Mucosa of descending colon (tissue), 3 donors: ENCODE data around the gene DNAAF1. TPM values are rescaled to one million over a fixed set of nuclear protein-coding genes. Genes with fewer than 3 reads are reported as not detected.

Experiments used
- ATAC-seq: fragments of 200-7000 bp; cut with Tn5 transposase; one replicate; pipeline ENCODE4 v1.9.1; 2020; ENCODE audit warnings: mild to moderate bottlenecking, moderate library complexity
- DNase-seq, 3 donors: peaks; one replicate each; pipeline ENCODE4 v3.0.0-alpha.2; 2020
- H3K36me3 ChIP-seq: fragments of 200-600 bp; one replicate; pipeline ENCODE4 v1.8.0; 2021; ENCODE audit warnings: low read depth, mild to moderate bottlenecking
- H3K4me1 ChIP-seq: fragments of 200-600 bp; one replicate; pipeline ENCODE4 v1.8.0; 2021; ENCODE audit warnings: low read depth, mild to moderate bottlenecking
- H3K4me3 ChIP-seq: fragments of 200-600 bp; one replicate; pipeline ENCODE4 v1.8.0; 2021; ENCODE audit warnings: mild to moderate bottlenecking
- H3K9me3 ChIP-seq: fragments of 200-600 bp; one replicate; pipeline ENCODE4 v1.8.0; 2021; ENCODE audit warnings: mild to moderate bottlenecking
- intact Hi-C, 2 donors: fragments of 100-400 bp; cut with DNase I in 1 of 2; cut with micrococcal nuclease in 1 of 2; formaldehyde crosslinking; loops; one replicate each; pipeline versions ENCODE4 v1.11.0 to v1.11.1; 2022; cut with DNase I, micrococcal nuclease
- total RNA-seq, 3 donors: library from RNA; stranded (reverse); fragmentation: NEBNext Ultra II Directional in 2 of 3; extraction: Animal tissue kit (Norgen Biotek cat#: 25700) in 2 of 3; gene quantifications; one replicate each; pipeline versions ENCODE4 v1.2.1 to v1.2.4, GENCODE V29; 2021 to 2023
- TF ChIP-seq, protein P1 (sequence below): fragments of 200-600 bp; IDR thresholded peaks from one replicate; pipeline ENCODE4 v1.8.0; 2022; ENCODE audit warnings: antibody characterized with exemption, mild to moderate bottlenecking
- donor health status: DM: no; HTN: no; CAD: no; lungs with moderate emphysema.
- donor health status: DM: no; HTN: no; CAD: no.
- donor health status: DM: no; HTN: yes; CAD: no.

DNAAF1 gene
- total RNA-seq, 3 donors from 2014 or later = 0.95 TPM; not detected in 2

DNA sequence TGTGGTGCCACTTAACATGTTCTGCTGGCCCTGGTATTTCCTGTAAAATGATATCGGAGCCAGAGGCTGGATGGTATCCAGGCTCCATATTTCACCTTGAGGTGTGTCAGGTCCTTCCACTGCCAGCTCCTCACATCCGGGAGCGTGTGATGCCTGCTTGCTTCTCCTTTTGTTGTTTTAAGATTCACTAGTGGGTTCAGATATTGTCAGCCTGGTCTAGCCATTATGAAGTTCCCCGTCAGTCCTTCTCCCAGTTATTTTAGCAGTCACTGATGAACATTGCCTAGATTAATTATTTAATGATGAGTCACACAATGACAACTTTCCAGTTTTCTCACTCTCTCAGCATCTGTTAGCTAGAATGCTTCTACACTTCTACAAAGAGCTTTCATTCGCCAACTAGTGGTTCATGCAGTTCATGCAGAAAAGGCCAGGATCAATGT lies 11.3 kb downstream of the DNAAF1 start:
- ATAC-seq (no peak), DNase-seq (no peak)
- TF ChIP-seq, protein P1, sequence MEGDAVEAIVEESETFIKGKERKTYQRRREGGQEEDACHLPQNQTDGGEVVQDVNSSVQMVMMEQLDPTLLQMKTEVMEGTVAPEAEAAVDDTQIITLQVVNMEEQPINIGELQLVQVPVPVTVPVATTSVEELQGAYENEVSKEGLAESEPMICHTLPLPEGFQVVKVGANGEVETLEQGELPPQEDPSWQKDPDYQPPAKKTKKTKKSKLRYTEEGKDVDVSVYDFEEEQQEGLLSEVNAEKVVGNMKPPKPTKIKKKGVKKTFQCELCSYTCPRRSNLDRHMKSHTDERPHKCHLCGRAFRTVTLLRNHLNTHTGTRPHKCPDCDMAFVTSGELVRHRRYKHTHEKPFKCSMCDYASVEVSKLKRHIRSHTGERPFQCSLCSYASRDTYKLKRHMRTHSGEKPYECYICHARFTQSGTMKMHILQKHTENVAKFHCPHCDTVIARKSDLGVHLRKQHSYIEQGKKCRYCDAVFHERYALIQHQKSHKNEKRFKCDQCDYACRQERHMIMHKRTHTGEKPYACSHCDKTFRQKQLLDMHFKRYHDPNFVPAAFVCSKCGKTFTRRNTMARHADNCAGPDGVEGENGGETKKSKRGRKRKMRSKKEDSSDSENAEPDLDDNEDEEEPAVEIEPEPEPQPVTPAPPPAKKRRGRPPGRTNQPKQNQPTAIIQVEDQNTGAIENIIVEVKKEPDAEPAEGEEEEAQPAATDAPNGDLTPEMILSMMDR = no peak

DNA sequence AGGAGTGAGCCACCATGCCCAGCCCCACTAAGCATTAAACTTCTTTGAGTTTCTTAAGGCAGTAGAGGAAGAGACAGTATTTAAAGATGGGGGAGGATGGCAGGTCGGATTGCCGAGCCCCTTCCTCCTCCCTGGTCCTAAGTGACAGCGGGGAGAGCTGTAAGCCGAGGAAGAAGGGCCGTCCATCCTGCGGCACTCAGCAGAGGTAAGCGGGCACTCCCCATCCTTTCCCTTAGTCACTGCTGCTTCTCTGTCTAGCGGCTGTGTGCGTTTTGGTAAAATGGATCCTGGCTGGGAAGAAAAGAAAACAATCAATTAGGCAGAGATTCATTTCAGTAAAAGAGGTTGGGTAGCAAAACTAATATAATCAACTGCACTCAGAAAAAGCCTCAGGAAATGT lies 13.9 kb downstream of the DNAAF1 start:
- intact Hi-C loops = no loop called here
- Histone ChIP-seq H3K36me3 (no peaks in the 10 kb centered on the region), H3K4me1 (no peaks in the 10 kb centered on the region), H3K9me3 (no peaks in the 10 kb centered on the region), H3K4me3 (no peak overlapping the region)
- ATAC-seq (no peak), DNase-seq (no peak)
- TF ChIP-seq, protein P1 = no peak

More for the DNA sequence above, 11.3 kb downstream of the DNAAF1 start:
- Histone ChIP-seq H3K4me1 (no peaks in the 10 kb centered on the region), H3K36me3 (no peaks in the 10 kb centered on the region), H3K4me3 (no peak overlapping the region), H3K9me3 (no peaks in the 10 kb centered on the region)
- intact Hi-C loops = no loop called here

- TF ChIP-seq, protein P1 = no peak
These were observed 14.7 kb downstream of the DNAAF1 start for GRCh38 chr16:84159800-84160199.

GRCh38 chr16:84161037-84161436 lies 15.9 kb downstream of the DNAAF1 start:
- Histone ChIP-seq H3K36me3 (no peaks in the 10 kb centered on the region), H3K4me3 (no peak overlapping the region), H3K9me3 (no peaks in the 10 kb centered on the region), H3K4me1 (no peaks in the 10 kb centered on the region)
- no peak for DNase-seq
- TF ChIP-seq, protein P1 = no peak
- ATAC-seq = no peak
- intact Hi-C loops = no loop called here

More at GRCh38 chr16:84159800-84160199, 14.7 kb downstream of the DNAAF1 start:
- Histone ChIP-seq H3K4me3 (no peak overlapping the region), H3K9me3 (no peaks in the 10 kb centered on the region), H3K4me1 (no peaks in the 10 kb centered on the region), H3K36me3 (no peaks in the 10 kb centered on the region)
- intact Hi-C loops = no loop called here
- ATAC-seq = no peak
- DNase-seq = no peak

- H3K9me3 ChIP-seq = no peaks in the 10 kb centered on the region
- no peaks in the 10 kb centered on the region for H3K4me1 ChIP-seq
- ATAC-seq (no peak), DNase-seq (no peak)
- TF ChIP-seq, protein P1 = no peak
- H3K36me3 ChIP-seq = no peaks in the 10 kb centered on the region
- intact Hi-C loops = no loop called here
- H3K4me3 ChIP-seq = no peak overlapping the region
These were observed 16.7 kb downstream of the DNAAF1 start for GRCh38 chr16:84161801-84162200.

DNA sequence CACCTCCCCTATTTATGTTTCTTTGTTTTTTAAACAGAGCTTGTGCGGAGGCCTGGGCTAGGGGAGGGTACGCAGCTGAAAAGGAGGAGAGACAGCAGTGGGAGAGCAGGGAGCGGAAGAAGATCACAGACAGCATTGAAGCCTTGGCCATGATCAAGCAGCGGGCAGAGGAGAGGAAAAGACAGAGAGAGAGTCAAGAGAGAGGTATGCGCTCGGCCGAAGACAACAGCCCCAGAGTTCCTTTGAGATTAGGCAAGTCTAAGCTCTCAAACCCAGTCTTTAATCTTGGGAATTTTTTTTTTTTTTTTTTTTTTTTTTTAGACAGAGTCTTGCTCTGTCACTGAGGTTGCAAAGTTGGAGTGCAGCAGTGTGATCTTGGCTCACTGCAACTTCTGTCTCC lies 20.6 kb downstream of the DNAAF1 start:
- Histone ChIP-seq H3K36me3 (no peaks in the 10 kb centered on the region), H3K9me3 (no peaks in the 10 kb centered on the region), H3K4me1 (no peaks in the 10 kb centered on the region), H3K4me3 (no peak overlapping the region)
- TF ChIP-seq, protein P1 = no peak
- intact Hi-C loops = no loop called here
- ATAC-seq = no peak
- no peak for DNase-seq
